K562 (cell line): ENCODE data around the gene EMC9. TPM values are rescaled to one million over a fixed set of nuclear protein-coding genes. Genes with fewer than 3 reads are reported as not detected.

Experiments used
- ELF4 ChIP-seq: fragments of 450-650 bp; formaldehyde crosslinking; IDR thresholded peaks from 2 replicates; pipeline ENCODE4 v1.4.0; 2022; ENCODE audit warnings: missing genetic modification characterization
- EP400 ChIP-seq: fragments of 450-650 bp; IDR thresholded peaks from 2 replicates; pipeline ENCODE4 v1.6.1; 2017; ENCODE audit warnings: antibody characterized with exemption, mild to moderate bottlenecking, moderate library complexity
- ETS2 ChIP-seq: IDR thresholded peaks from 2 replicates; pipeline ENCODE4 v1.6.1; 2016; ENCODE audit warnings: borderline replicate concordance, missing genetic modification characterization, mild to moderate bottlenecking, moderate library complexity, missing compliant biosample characterization; ENCODE audit not compliant: poor library complexity, severe bottlenecking
- ETV1 ChIP-seq: fragments of 450-650 bp; conservative IDR thresholded peaks from 2 replicates; pipeline ENCODE4 v1.6.1; 2016; ENCODE audit warnings: missing genetic modification characterization, control low read depth, low read depth, missing compliant biosample characterization
- HDAC2 ChIP-seq: fragments of 450-650 bp; IDR thresholded peaks from 2 replicates; pipeline ENCODE4 v1.6.1; 2016; ENCODE audit warnings: mild to moderate bottlenecking
- HDGF ChIP-seq: fragments of 450-650 bp; IDR thresholded peaks from 2 replicates; pipeline ENCODE4 v1.6.1; 2016
- NR4A1 ChIP-seq, 2 experiments: fragments of 250-450 bp in 1 of 2; fragments of 450-650 bp in 1 of 2; sonication (Bioruptor Pico) in 1 of 2; IDR thresholded peaks; 2 replicates each; pipeline versions ENCODE4 v1.4.0 to v1.6.1; 2016 to 2020; ENCODE audit warnings: mild to moderate bottlenecking in 2 of 2, missing compliant biosample characterization in 1 of 2, missing genetic modification characterization in 1 of 2, moderate library complexity in 1 of 2
- TAF9B ChIP-seq: fragments of 450-650 bp; IDR thresholded peaks from 2 replicates; pipeline ENCODE4 v1.6.1; 2018; ENCODE audit warnings: mild to moderate bottlenecking; ENCODE audit not compliant: partially characterized antibody
- ZBTB40 ChIP-seq, 2 experiments: fragments of 450-650 bp in 1 of 2; sonication (generic) in 1 of 2; formaldehyde crosslinking in 1 of 2; IDR thresholded peaks; 2 replicates each; pipeline versions ENCODE4 v1.7.1 to v1.9.0; 2016 to 2022; ENCODE audit warnings: inconsistent platforms in 1 of 2, mild to moderate bottlenecking in 1 of 2, missing genetic modification reagents in 1 of 2
- ZNF592 ChIP-seq: fragments of 450-650 bp; IDR thresholded peaks from 2 replicates; pipeline ENCODE4 v1.6.1; 2017; ENCODE audit warnings: antibody characterized with exemption, mild to moderate bottlenecking
- polyA plus RNA-seq, 8 experiments: library from polyadenylated mRNA; depleted of rRNA in 4 of 8; stranded (reverse) in 5 of 8; unstranded in 3 of 8; fragments of >200 nt; fragmentation: Nextera tagmentation in 2 of 8; fragmentation: Illumina TruSeq in 1 of 8; extraction: Ambion mirVana in 2 of 8; extraction: Trizol in 1 of 8; gene quantifications; 2 replicates each; pipeline versions ENCODE4 v1.2.1 to v1.2.3, GENCODE V29; 2011 to 2014; ENCODE audit warnings: inconsistent platforms in 1 of 8, missing spikeins in 1 of 8
- total RNA-seq, 7 experiments: library from RNA; depleted of rRNA in 6 of 7; stranded (reverse); fragments of >200 nt in 6 of 7; fragmentation: Illumina TruSeq in 2 of 7; extraction: Trizol in 2 of 7; gene quantifications; 2 replicates each; pipeline versions ENCODE4 v1.2.1 to v1.2.3, GENCODE V29; 2011 to 2021; ENCODE audit warnings: low replicate concordance in 1 of 7

Gene EMC9
- total and polyA plus RNA-seq, 9 of the 15 experiments (the other 6 are each of a cell fraction or from before 2014, with no cell fraction given): 3.1 to 13.2 (median 7.8) TPM

DNA sequence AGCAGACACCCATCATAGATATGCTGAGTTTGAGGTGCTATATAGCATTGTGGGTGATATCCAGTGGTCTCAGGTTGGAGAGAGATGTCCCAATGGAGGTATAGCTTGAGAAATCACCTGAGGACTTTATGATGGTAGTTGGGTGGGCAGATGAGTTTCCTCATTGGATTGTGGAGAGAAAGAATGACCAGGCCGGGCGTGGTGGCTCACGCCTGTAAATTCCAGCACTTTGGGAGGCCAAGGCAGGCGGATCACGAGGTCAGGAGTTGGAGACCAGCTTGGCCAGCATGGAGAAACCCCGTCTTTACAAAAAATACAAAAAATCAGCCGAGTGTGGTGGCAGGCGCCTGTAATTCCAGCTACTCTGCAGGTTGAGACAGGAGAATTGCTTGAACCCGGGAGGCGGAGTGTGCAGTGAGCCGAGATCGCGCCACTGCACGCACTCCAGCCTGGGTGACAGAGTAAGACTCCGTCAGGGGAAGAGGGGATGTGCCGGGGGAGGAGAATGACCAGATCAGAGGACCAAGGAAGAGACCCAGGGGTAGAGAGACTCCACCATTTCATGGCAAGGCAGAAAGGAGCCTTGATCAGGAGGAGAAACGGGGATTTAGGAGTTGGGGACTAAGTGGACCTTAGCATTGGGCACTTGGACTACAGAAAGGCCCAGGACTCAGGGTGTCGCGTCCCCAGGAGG, 48.0 kb downstream of the EMC9 start (continued):
- TF ChIP-seq ZNF592 (peak; percentile 56), HDAC2 (0 out of 2 replicates have a peak, but pooled peaks have one; percentile 15), TAF9B (no peak), ZBTB40 (IDR thresholded peaks at IDR 0.05) (0 out of 2 replicates have a peak, but pooled peaks have one; percentile 23), ZBTB40 (CRISPR knock-in tag; IDR thresholded peaks at IDR 0.05) (no peak), EP400 (no peak), ETV1 (tag) (0 out of 2 replicates have a peak, but pooled peaks have one; percentile 6), NR4A1 (CRISPR knock-in tag; IDR thresholded peaks at IDR 0.05) (no peak), NR4A1 (tag; IDR thresholded peaks at IDR 0.05) (peak; percentile 28; the same call in 1 of the 2 replicates), HDGF (0 out of 2 replicates have a peak, but pooled peaks have one; percentile 20), ETS2 (tag) (peak; percentile 44), ELF4 (CRISPR knock-in tag) (no peak)
